ENCODE data around the gene CIAPIN1.
"Not testable (repeated sequence)": the region's sequence is repeated elsewhere in the genome, so short reads cannot be mapped to it uniquely, and the experiment has no call there.

The CIAPIN1 gene

GRCh38 chr16:57403965-57404817, 43.0 kb downstream of the CIAPIN1 start, which contains the start of gene CCL17:
CCL17 (plus strand) TSS chr16:57404767; CDS start chr16:57413933, 9,166 bp downstream.
- DNase-seq: no peak

GRCh38 chr16:57401943-57402640, 45.1 kb downstream of the CIAPIN1 start:
- DNase-seq: no peak

- DNase-seq: not testable (repeated sequence)
Observed at GRCh38 chr16:57397493-57397892, 49.7 kb downstream of the CIAPIN1 start.

DNA sequence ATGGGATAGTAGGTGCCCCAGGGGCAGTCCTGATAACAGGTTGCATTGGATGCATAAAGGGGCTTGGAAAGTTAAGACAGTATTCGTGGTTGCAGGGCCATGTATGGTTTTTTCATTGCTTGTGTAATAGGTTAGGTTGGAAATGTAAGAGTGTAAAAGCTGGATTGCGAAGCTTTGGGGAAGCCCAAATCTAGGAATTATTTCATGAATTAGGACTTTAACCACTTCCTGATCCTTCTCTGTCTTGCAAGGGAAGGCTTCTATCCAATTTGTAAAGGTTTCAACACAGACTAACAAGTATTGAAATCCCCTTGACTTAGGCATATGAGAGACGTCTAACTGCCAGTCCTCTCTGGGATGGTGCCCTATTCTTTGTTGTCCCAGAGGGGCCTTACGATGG, 50.4 kb downstream of the CIAPIN1 start:
- no peak for DNase-seq

DNA sequence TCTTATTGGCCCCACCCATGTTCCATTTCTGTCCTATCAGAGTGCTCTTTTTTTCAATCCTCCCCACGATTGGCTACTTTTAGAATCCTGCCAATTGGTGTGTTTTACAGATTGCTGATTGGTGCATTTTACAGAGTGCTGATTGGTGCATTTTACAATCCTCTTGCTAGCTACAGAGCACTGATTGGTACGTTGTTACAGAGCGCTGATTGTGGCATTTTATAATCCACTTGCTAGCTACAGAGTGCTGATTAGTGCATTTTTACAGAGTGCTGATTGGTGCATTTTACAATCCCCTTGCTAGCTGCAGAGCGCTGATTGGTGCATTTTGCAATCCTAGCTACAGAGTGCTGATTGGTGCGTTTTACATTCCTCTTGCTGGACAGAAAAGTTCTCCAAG, 52.2 kb downstream of the CIAPIN1 start:
- DNase-seq: no peak

DNA sequence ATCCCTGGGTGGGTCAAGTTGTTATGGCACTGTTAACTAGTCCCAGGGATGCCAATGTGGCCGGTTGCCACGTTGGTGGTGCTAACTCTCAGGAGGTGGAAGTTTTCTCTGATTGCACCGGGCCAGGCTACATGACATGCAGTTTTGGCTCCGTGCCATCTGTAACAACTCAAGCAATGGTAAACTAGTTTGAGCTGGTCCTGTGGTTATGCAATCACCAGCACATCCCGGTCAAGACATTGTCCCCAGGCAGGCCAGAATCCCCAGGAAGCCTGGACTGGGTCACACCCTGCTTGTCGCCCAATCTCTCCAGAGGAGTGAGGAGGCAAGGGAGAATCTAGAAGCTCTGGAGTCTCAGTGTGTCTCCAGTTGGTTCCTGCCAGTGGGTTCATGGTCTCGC, 52.7 kb downstream of the CIAPIN1 start:
- no peak for DNase-seq

DNA sequence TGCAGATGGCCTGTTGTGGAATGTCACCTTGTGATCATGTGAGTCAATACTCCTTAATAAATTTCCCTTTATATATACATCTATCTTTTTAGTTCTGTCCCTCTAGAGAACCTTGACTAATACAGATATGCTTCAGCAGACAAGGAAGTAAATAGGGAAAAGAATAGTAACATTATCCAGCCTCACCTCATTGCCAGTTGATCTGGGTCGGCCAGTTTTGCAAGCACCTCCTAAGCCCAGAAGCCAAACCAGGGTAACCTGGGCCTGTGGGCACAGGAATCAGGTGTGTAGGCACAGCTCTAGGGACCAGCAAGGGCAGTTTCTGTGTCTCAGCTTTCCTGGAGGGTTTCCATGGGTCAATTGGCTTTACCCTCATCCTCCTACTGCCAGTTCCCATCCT, 54.5 kb downstream of the CIAPIN1 start:
- no peak for DNase-seq

GRCh38 chr16:57391708-57392107, 55.5 kb downstream of the CIAPIN1 start:
- no peak for DNase-seq

GRCh38 chr16:57391300-57391699, 55.9 kb downstream of the CIAPIN1 start:
- DNase-seq: no peak

- no peak for DNase-seq
Observed at GRCh38 chr16:57390636-57391295, 56.4 kb downstream of the CIAPIN1 start.

GRCh38 chr16:57389087-57389468, 58.1 kb downstream of the CIAPIN1 start:
- DNase-seq: no peak

- no peak for DNase-seq
Observed at GRCh38 chr16:57388359-57389086, 58.7 kb downstream of the CIAPIN1 start.

DNA sequence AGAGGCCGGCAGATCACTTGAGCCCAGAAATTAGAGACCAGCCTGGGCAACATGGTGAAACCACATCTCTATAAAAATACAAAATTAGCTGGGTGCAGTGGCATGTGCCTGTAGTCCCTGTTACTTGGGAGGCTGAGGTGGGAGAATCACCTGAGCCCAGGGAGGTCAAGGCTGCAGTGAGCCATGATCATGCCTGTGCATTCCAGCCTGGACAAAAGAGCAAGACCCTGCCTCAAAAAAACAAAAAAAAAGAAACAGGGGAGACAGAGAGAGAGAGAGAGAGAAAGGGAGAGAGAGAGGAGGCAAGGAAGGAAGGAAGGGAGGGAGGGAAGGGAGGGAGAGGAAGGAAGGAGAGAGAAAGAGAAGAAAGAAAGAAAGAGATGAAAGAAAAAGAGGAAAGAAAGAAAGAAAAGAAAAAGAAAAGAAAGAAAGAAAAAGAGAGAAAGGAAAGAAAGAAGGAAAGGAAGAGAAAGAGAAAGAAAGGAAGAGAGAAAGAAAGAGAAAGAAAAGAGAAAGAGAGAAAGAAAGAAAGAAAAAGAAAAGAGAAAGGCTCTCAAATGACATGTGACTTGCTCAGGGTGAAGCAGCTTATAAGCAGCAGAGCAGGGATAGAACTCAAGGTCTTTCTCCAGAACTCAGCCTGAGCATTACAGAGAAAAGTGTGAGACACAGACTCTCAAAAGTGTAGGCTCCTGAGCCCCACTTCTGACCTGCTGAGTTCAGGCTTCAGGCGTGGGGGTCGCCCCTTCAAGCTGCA, 59.4 kb downstream of the CIAPIN1 start:
- DNase-seq: no peak

DNA sequence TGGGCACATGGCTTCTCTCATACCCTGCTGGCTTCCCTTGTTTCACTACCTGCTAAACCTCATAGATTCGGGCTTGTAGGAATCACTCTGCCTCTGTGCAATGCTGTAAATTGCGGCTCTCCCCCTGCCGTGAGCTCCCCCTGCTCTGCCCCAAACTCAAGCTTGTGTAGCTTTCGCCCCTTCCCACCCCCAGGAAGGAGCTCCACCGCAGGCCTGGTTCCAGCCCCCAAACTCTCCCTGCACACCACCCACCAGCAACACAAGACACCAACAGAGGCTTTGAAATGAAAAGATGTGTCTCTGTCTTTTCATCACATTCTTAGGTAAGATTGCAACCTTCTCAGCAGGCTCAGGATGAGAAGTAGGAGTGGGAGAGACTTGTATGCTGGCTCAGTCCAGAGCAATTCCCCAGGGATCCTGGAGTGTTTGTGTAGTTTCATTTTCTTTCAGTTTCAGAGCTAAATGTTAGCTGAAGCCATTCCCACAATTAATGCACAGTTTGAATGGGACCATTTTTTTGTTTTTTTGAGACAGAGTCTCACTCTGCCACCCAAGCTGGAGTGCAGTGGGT, 60.7 kb downstream of the CIAPIN1 start:
- DNase-seq: no peak

GRCh38 chr16:57385083-57385482, 62.1 kb downstream of the CIAPIN1 start:
- DNase-seq: no peak

- DNase-seq: no peak
Observed at GRCh38 chr16:57384248-57385070, 62.7 kb downstream of the CIAPIN1 start.

DNA sequence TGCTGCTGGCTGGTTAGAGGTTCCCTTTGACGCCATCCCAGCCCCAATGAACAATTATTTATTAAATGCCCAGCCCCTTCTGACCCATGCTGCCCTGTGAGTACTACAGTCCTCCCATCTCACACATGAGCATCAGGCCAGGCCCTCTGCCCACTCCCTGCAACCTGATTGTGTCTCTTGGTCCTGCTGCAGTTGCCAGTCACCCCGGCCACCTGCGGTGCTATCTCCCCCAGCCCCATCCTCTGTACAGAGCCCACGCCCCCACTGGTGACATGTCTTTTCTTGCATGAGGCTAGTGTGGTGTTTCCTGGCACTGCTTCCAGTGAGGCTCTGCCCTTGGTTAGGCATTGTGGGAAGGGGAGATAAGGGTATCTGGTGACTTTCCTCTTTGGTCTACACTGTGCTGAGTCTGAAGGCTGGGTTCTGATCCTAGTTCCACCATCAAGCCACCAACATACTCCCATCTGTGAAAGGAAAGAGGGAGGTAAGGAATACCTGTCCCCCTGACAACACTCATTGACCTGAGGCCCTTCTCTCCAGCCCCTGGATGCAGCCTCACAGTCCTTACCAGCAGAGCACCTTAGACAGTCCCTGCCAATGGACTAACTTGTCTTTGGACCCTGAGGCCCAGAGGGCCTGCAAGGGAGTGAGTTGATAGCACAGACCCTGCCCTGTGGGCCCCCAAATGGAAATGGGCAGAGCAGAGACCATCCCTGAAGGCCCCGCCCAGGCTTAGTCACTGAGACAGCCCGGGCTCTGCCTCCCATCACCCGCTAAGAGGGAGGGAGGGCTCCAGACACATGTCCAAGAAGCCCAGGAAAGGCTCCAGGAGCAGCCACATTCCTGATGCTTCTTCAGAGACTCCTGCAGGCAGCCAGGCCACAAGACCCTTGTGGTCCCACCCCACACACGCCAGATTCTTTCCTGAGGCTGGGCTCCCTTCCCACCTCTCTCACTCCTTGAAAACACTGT, 63.6 kb downstream of the CIAPIN1 start:
- no peak for DNase-seq

GRCh38 chr16:57382535-57383275, 64.5 kb downstream of the CIAPIN1 start:
- DNase-seq: no peak
